Activated CD8-positive, alpha-beta memory T cell treated with anti-CD3 and anti-CD28 coated beads, Interleukin-2, amount 50 U/mL, for 24 hours (primary cell): ENCODE data around the gene AGBL1.
"Not testable (repeated sequence)": the region's sequence is repeated elsewhere in the genome, so short reads cannot be mapped to it uniquely, and the experiment has no call there.

Experiments used
- DNase-seq: peaks from one replicate; pipeline ENCODE4 v3.0.0-alpha.2; 2020; ENCODE audit errors: extremely low read depth

Gene AGBL1

DNA sequence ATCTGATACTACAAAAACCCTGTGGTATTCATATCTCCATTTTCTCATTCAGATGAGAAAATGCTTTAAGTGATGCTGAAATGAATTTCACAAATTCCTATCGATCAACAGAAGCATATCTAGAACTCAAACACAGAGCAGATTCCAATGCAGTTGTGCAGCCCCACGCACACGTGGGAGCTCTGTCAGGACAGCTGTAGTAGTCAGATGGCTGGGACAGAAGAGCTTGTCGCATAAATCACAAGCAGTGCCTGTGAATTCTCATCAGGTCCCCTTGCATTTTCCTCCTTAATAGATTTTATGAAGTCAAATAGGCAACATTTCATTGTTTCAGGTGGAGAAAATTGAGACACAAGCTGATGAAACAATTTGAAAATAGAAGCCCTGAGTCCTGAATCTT, 792.3 kb downstream of the AGBL1 start:
- DNase-seq, result no peak

DNA sequence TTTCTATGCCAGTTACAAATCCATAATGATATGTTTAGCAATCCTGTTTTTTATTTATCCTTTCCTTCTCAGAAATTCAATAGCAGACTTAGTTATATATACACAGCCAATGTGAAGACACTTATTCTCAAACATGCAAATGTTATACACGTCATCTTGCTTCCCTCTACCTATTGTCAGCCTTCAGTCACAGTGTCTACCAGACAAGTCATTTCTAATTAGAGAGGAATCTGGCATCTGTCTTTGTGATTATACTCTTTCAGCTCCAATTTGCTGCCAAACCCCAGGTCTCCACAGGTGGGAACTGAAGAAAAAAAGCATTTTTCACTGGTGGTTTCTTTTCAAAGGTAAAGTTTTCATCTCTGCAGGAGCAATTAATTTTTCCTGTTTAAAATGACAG, 793.1 kb downstream of the AGBL1 start:
- no peak for DNase-seq

DNA sequence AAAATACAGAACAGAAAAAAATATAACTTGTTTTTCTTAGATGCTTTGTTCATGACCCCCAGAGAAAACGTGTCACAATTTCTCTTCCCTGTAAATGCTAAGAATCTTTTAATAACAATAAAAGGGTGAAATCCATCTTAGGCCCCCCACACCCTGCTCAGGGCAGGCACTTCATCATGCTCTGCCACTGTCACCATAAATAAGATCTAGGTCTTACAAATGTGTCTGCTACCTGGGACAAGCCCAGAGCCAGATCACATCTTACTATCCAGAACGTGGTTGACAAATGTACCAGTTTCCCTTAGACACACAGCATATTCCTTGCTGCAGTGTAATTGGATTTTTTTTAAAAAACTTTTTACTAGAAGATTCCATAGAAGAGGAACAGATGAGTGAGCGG, 795.4 kb downstream of the AGBL1 start:
- DNase-seq, result no peak

DNA sequence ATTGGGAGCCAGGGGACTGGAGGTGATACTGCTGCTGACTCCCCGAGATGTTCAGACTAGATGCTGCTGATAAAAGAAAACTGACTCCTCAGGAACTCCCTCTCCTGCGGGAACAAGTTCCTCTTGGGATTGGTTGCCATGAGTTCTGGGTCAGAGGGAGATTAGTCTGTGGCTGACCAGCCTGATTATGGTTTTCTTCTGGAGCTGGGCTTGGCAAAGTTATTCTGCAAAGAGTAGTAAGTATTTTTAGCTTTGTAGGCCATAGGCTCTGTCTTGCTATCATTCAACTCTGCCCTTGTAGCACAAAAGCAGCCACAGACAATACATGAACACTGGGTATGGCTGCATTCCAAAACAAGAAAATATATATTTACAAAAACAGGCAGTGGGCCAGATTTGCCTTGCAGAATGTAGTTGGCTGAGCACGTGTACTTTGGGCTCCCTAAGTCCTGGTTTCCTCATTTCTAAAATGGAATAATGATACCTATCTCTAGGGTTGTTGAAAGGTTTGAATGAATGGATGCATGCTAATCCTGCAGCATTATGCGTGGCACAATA, 796.8 kb downstream of the AGBL1 start:
- DNase-seq, result no peak

DNA sequence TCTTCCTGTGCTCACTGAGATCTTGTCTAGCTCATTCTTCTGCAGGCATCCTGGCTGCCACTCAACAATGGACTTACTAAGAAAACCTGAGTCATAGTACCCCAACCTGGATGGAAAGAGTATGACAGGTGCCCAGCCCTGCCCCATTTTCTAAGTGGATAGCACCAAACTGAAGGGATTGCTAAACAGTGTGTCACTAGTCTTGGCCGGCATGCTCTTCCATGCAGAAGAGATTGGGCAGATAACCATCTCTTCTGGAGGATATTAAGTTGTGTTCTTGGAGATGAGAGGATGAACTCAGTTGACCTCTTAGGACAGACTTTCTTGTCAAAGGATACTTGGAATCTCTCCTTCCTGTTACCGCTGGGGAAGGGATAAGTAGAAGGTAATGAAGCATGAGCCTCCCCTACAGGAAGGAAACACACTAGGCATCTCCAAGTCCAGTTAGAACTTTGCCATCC, 797.5 kb downstream of the AGBL1 start:
- DNase-seq, result no peak

DNA sequence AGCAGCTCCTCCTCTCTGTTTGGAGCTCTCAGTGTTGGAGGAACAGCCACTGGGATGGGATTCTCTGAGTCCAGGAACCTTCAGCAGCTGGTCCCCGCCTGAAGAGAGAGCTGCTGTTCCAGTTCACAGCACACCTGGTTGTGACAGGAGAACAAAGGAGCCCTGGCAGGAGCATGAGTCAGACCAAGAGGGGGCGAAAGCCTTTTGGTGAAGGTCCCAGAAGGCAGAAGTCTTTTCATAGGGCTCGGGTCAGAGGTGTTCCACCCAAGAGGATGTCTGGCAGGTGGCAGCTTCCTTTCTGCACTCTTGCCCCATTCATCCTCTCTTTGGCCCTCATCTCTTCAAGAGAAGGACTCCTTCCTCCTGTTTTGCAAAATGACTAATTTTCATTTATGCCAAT, 799.2 kb downstream of the AGBL1 start:
- DNase-seq, result not testable (repeated sequence)

DNA sequence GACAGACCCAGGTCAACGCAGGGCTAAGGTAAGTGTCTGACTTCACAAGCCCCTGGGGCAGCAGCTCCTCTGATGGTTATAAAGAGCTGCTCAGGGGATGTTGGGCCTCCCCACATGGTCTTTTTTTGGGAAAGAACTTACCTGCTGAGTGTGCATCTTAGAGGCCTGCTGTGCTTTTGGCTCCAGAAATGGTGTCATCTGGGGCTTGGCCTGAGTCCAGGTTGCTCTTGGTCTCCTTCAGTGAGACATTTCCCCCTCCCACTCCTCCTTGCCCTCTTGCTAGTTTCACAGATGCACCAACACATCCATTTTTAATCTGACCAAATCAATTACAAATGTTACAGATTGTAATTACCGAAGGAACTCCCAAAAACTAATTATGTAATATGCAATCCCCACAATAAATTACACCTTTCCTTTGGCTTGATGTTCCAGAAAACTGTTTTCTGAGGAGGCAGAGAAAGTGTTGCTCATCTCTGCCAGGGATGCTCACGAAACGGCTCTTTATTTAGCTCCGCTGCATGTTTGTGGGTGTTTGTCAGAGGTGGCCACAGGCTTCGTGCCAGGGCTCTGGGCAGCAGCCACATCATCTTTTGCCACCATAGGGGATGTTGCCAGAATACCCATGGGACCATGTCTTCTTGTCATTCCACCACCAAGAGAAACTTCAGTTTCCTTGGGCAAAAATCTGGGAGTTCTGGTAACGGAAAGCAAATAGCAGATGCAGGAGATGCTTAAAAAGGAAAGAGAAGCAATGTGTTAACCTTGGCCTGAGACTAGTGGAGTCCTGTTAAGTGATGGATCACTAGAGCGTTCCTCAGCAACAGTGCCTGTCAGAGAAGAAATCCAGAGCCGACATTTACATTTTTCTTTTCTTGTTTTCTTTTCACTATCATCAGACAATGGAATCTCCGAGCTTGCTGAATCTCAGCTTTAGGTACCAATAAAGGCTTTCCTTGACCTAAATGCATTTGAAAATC, 799.9 kb downstream of the AGBL1 start:
- no peak for DNase-seq

DNA sequence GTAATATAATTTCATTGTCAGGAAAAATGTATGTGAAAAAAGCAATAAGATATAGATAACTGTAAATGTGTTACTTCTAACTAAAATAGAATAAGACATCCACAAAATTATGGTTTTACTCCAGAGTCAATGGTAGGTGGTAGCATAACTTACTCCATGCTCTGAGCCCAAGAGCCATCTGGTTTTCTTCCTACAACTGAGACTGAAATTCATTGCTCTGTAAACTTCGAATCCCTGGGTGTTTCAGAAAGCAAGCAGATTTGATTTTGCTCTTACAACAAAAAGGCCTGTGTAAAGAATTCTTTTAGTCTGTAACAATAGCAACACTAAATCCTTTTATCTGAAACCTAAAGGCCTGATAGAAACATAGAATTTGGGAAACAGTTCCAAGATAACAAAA, 805.9 kb downstream of the AGBL1 start:
- no peak for DNase-seq

DNA sequence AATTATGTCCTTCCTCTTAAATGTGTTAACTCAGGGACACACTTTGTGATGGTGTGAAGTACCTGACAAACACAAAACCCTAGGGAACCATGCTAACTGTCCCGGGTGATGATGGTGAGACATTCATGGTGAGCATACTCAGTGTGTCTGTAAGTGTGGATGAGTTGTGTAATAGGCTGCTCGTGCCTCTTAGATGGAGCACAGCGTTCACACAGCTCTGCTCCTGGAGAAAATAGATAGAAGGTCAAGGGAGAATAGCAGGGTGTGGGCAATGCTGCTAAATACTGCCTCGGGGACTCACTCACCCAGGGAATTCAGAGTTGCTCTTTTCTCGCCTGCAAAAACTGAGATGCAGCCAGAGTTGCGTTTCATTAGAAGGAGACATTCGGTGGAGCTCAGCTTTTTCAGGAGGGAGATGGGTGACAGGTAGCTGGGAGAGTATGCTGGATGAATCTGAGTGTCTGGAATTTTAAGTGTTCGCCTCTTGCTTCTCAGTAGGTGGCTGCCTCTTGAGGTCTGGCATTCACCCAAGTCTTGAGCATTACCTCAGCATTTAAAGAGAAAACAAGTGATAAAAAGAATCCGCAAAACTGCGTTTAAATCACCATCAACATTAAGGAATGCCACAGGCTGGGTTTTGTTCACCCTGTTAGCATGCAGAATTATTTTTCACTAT, 813.2 kb downstream of the AGBL1 start:
- no peak for DNase-seq

DNA sequence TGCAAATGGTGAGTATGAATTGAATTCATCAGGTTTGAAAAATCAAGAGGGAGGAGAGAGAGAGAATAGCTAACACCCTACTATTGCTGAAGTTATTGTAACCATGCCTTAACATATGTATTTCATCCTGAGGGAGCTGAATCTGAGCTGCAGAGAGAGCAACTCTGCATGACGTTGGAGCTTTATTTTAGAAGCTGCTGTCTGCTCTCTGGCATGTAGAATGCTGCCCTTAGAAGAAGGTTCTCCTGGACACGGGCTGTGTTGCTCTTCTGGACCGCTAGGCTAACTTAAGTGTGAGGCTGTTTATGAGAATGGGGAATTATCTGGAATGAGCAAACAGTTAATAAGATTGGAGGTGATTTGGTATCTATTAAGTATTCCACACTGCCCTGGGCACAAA, 814.6 kb downstream of the AGBL1 start:
- DNase-seq, result no peak

DNA sequence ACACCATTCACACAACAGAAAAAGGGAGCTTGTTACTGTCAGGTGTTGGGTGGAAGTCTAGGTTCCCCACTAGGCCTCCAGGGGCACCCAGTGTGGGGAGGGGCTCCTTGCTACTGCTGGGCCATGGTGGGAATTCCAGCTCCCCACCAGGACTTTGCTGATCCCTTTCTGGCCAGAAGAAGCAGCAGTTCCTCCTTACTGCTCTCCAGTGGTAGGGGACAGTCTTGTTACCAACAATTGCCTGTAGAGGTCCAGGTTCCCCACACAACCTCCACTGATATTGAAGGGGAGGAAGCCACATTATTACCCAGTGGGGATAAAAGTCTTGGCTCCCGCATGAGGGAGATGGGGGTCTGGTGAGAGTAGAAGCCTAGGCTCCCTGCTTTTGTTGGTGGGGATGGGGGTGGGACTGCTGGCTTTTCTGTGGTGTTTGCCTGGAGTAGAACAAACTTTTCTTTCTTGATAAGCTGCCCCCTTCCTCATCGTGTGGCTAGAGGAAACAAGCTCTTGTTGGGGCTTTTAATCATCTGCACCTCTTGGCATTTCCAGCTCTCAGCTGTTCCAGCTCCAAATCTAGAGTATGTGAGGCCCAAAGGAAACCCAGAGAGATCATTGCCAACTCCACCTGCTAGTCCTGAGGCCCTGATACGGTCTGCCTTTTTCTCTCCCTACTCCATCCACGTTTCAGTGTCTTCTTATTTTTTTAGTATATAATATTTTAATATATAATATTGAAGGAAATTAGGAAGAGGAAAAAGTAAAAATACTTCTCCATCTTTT, 824.2 kb downstream of the AGBL1 start:
- DNase-seq, result no peak

DNA sequence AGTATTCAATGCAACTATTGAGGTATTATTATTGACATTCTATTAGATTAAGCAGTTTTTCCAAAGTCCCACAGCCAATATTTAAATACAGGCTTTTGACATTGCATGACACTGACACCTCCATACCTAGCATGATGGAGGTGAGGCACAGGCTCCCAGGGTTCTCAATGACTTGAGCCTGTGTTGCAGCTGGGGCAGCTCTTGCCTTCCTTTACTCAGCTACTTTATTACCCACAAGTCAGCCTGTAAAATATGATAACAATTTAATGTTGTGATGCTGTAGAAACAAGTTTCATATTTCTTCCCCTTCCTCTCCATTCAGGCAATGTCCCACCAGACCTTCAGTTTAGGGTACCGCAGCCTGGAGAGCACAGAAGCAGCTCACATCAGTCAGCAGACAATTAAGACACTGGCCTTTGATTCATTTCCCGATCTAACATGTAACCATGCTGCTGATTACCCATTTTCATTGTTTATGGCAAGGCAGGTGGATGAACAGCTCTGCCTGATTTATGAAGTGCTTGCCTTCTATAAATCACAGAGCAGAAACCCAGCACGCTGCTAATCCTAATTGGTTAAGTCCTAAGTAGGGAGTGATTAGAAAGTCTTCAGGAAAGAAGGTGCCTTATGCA, 826.1 kb downstream of the AGBL1 start:
- DNase-seq, result no peak

DNA sequence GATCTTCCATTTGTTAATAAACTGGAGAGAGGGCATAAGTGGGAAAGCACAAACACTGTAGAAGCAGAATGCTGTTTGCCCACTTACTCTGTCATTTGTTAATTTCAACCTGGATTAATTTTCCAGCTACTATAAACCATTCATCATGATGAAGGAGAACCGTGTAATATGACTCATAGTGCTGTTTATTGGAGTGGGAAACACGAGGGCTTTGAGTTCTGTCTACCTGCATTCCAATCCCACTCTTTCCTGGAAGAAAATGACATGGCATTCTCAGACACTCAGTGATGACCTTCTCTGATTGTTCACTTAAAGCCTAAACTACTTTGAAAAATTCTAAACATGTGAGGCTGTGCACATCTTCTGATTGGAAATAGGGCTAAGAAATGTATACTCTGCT, 826.7 kb downstream of the AGBL1 start:
- no peak for DNase-seq

DNA sequence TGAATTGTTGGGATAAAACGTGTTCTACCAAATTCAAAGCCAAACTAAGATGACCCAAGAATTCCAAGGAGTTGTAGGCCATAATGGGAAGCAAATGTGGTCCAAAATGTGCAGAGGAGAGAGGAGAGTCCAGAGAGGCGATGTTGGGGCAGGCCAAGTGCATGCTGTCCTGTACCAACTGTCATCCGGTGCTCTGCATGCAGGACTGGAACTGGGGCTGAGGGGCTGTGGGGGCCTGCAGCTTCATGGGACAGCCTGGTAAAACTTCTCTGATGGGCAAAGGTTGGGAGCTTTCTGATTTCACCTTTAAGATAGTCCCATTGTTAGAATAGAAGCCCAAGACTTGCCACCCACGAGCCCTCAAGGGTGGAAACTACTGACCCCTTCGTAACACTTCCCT, 831.4 kb downstream of the AGBL1 start:
- DNase-seq, result no peak

DNA sequence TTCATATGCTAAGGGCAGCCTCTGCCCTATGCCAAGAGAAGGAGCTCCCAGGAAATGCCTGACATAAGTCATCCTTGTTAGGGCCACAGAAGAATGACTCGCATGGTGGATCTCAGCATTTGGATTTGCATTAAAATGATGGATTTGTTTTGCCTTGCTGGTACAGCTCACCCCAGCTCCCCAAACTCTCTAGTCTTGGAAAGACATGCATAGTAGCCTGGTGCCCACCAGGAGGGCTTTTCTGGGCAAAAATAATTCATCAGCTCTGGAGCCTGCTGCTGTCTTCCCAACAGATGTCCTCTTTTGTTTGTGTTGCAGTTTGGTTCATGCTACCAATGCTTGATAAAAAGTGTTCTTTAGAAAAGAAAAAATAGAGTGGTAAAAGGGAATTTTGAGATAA, 833.0 kb downstream of the AGBL1 start:
- DNase-seq, result no peak

DNA sequence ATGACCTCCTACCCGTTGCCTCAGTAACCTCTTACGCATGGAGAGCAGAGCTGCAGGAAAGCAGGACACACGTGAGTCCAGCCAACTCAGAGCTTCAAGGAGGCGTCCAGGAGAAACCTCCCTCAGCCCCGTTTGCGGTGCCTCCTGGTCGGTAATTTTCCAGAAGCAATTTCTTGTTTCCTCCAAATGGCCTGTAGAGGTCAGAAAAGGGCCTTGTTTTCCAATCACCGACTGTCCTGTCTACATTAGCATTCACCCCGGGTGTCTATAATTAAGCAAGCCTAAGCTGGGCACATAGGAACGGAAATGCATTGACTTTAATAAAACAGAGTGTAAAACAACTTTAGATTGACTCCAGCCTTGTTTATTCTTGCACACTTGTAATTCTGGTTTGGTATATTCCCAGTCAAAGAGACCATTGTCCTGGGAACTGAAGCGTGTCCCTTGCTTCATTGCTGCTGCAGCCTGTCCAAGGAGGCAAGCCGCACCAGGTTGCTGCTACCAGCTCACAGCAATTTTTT, 836.2 kb downstream of the AGBL1 start:
- DNase-seq, result no peak

DNA sequence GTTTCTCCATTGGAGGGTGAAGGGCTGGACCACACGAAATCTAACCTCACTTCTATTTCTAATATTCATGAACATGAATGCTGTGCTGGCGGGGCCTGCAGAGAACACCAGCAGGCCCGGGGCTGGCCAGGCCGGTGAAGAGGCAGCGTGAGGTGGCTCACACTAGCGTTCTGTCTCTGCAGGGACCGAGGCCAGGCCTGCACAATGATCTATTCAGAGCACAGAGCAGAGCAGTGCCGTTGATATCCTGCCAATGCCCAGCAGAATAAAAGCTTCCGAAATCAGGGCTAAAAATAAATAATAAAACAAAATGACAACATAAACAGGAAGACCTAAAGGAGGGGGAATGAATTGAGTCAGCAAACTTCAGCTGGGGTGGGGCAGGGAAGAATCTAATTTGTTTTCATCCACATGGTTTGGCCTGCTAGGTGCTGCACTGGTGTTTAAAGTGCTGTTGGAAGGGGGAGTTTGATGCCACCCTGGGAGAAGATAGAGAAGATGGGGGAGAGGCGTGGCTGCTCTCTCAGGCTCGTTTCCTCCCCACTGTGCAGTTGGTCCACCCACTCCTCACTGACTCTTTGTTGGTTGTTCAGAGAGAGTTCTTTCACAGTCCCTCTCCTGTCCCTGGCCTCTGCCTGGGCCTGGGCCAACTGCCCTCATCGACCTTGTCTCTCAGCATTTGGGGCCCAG, 837.1 kb downstream of the AGBL1 start:
- no peak for DNase-seq

DNA sequence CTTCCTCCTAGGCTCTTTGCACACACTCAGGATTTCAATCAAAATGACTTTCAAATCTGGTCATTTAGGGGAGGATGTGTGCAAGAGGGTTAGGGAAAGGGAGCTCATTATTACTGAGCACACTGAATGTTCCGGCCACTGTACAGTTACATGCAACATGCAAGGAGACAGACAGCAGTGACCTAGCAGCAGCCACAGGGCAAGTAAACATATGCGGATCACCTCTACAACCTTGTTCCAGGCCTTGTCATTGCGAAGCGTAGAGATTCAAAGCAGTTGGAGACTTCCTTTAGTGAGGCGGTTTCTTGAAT, 837.6 kb downstream of the AGBL1 start:
- DNase-seq, result no peak

DNA sequence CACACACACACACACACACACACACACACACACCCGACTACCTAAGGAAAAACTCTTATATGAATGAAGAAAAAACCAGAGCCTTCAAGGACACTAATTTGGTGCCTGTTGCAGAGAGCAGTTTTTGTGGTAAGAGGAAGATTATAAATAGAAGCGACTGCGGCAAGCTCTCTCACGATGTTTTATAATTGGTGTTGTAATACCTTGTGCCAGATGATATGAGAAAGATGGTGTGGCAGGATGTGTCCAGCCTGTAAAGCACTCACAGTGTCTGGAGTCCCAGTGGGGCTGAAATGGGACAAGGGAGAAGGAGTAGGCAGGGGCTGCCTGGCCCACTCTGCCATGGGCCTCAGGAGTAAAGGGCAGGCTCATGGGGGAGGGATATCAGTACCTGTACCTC, 839.9 kb downstream of the AGBL1 start:
- DNase-seq, result no peak

DNA sequence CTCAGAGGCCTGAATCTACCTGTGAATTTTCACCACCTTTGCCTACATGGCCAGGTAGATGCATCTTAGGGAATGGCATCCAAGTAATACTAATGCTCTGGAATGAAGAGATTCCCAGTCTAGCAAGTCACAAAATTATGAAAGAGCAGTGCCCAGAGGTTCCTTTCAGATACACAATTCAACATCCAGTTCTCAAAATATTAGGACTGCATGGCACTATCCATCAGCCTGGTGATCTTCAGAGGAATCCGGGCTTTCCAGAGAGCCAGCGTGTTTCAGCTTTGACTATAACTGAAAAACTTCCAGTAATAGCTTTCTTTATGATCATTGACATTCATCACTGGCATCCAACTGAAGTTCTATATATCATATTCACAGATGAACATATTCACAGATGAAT, 849.8 kb downstream of the AGBL1 start:
- DNase-seq, result no peak

DNA sequence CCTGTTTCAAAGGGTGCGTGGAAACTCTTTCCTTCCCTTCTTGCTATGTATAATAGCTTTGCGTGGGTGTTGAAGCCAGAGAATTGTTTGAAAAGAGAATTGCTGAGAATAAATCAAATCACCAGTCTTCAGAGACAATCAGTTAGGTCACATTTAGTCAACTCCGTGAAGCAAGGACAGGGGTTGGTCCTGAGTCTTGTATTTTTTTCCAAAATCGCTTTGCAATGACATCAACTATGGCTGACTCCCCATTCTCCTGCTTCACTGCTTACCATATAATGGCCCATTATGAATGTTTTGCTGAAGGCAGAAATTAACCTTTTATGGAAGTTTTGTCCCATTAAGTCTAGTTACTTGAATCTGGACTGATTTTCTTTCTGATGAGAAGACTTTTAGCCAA, 852.8 kb downstream of the AGBL1 start:
- DNase-seq, result no peak
